DND-41 (cell line): ENCODE data around the gene UGT1A4.

ENCODE experiments used
- CTCF ChIP-seq: IDR thresholded peaks from 2 replicates; pipeline ENCODE4 v1.5.1; 2012; ENCODE audit warnings: borderline replicate concordance, low read length, moderate library complexity, mild to moderate bottlenecking; ENCODE audit not compliant: poor library complexity, severe bottlenecking; ENCODE audit errors: extremely low read depth
- EZH2 ChIP-seq: IDR thresholded peaks from 3 replicates; pipeline ENCODE4 v1.6.1; 2012; ENCODE audit warnings: borderline replicate concordance, low read depth, mild to moderate bottlenecking, moderate library complexity, low read length, inconsistent platforms; ENCODE audit not compliant: severe bottlenecking

- TF ChIP-seq EZH2, result no peak
- TF ChIP-seq CTCF, result no peak
Observed at GRCh38 chr2:233802132-233802815, 83.7 kb downstream of the UGT1A4 start.
